ENCODE measurements around the gene RAB31. TPM values are rescaled to one million over a fixed set of nuclear protein-coding genes. Genes with fewer than 3 reads are reported as not detected.
"Not testable (repeated sequence)": the region's sequence is repeated elsewhere in the genome, so short reads cannot be mapped to it uniquely, and the experiment has no call there.

RAB31 gene
- total RNA-seq, 4 donors from 2014 or later: 108 to 181 (median 136) TPM

DNA sequence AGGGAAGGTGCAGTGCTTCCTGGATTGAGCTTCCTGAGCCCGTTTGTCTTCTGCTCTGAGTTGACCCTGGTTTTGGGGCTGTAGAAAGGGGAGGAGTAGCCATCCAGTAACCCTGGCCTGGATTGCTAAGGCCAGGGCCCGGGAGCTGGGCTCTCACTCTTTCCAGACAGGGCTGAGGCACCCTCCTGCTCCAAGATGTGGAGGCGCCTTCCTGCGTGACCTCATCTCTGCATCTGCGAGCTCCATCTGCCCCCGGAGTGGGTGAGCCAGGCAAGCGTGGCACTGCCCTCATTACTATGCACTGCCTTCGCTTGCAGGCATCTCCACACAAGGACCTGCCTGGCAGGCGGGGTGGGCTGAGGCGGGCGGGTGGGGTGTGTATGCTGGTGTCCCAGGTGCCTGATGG lies 58.0 kb downstream of the RAB31 start:
- 97% methylated on average over 6 of the region's 11 CpGs; no CpG with 5 or more reads in 1 of the 2 donors for WGBS, 2 donors (ENCODE audit: low coverage in 1 of 2)

GRCh38 chr18:9766740-9767139 lies 58.6 kb downstream of the RAB31 start:
- Histone ChIP-seq H3K4me1 (peaks cover 0 to 40% (median 3%) of the 10 kb centered on the region in 3 donors), H3K9me3 (no peaks in the 10 kb centered on the region), H3K27me3 (no peaks in the 10 kb centered on the region), H3K36me3 (no peaks in the 10 kb centered on the region), H3K4me3 (no peak overlapping the region), H3K27ac (peak overlapping the region in 1 of 4 donors; percentile 37)
- WGBS, 2 donors (ENCODE audit: low coverage in 1 of 2): 100% methylated on average over 1 of the region's 1 CpG; no CpG with 5 or more reads in 1 of the 2 donors
- TF ChIP-seq, protein P1, sequence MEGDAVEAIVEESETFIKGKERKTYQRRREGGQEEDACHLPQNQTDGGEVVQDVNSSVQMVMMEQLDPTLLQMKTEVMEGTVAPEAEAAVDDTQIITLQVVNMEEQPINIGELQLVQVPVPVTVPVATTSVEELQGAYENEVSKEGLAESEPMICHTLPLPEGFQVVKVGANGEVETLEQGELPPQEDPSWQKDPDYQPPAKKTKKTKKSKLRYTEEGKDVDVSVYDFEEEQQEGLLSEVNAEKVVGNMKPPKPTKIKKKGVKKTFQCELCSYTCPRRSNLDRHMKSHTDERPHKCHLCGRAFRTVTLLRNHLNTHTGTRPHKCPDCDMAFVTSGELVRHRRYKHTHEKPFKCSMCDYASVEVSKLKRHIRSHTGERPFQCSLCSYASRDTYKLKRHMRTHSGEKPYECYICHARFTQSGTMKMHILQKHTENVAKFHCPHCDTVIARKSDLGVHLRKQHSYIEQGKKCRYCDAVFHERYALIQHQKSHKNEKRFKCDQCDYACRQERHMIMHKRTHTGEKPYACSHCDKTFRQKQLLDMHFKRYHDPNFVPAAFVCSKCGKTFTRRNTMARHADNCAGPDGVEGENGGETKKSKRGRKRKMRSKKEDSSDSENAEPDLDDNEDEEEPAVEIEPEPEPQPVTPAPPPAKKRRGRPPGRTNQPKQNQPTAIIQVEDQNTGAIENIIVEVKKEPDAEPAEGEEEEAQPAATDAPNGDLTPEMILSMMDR (IDR thresholded peaks at IDR 0.05): no peak
- TF ChIP-seq EP300 (IDR thresholded peaks at IDR 0.05): no peak
- ATAC-seq: no peak

More for the DNA sequence above, 58.0 kb downstream of the RAB31 start:
- TF ChIP-seq, protein P1 (IDR thresholded peaks at IDR 0.05): no peak
- no peak for TF ChIP-seq EP300 (IDR thresholded peaks at IDR 0.05)
- TF ChIP-seq POLR2A (IDR thresholded peaks at IDR 0.05): no peak
- TF ChIP-seq POLR2AphosphoS5 (IDR thresholded peaks at IDR 0.05): no peak
- Histone ChIP-seq H3K4me1 (peaks cover 0 to 34% (median 3%) of the 10 kb centered on the region in 3 donors), H3K9me3 (no peaks in the 10 kb centered on the region), H3K27me3 (no peaks in the 10 kb centered on the region), H3K36me3 (no peaks in the 10 kb centered on the region), H3K4me3 (no peak overlapping the region), H3K27ac (peak overlapping the region in 3 of 4 donors; percentile 10 to 37 (median 18))
- no peak for ATAC-seq

DNA sequence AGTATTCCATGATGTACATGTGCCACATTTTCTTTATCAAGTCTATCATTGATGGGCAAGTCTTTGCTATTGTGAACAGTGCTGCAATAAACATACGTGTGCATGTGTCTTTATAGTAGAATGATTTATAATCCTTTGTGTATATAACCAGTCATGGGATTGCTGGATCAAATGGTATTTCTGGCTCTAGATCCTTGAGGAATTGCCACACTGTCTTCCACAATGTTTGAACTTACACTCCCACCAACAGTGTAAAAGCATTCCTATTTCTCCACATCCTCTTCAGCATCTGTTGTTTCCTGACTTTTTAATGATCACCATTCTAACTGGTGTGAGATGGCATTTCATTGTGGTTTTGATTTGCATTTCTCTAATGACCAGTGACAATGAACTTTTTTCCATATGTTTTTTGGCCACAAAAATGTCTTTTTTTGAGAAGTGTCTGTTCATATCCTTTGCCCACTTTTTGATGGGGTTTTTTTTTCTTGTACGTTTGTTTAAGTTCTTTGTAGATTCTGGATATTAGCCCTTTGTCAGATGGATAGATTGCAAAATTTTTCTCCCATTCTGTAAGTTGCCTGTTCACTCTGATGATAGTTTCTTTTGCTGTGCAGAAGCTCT lies 60.1 kb downstream of the RAB31 start:
- H3K36me3 ChIP-seq, H3K9me3 ChIP-seq, H3K27ac ChIP-seq, H3K4me3 ChIP-seq, H3K27me3 ChIP-seq, ATAC-seq: not testable (repeated sequence)
- H3K4me1 ChIP-seq: peaks cover 0 to 47% (median 3%) of the 10 kb centered on the region in 3 donors
- 36 to 92% methylated on average over 1 to 2 of the region's 2 CpGs for WGBS, 2 donors (ENCODE audit: low coverage in 1 of 2)

DNA sequence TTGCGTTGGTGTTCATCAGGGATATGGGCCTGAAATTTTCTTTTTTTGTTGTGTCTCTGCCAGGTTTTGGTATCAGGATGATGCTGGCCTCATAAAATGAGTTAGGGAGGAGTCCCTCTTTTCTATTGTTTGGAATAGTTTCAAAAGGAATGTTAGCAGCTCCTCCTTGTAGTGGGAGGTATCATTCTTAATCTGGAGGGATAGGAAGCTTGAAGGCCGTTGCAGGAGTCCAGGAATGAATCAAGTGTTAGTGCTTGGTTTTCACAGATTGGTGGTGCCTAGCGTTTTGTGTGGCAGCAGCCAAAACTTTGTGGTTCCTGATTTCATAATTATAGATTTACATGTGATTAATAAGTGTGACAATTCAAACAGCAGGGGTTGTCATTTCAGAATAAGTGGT lies 62.0 kb downstream of the RAB31 start:
- ATAC-seq: not testable (repeated sequence)
- WGBS, 2 donors (ENCODE audit: low coverage in 1 of 2): 48 to 72% methylated on average over 3 of the region's 3 CpGs

DNA sequence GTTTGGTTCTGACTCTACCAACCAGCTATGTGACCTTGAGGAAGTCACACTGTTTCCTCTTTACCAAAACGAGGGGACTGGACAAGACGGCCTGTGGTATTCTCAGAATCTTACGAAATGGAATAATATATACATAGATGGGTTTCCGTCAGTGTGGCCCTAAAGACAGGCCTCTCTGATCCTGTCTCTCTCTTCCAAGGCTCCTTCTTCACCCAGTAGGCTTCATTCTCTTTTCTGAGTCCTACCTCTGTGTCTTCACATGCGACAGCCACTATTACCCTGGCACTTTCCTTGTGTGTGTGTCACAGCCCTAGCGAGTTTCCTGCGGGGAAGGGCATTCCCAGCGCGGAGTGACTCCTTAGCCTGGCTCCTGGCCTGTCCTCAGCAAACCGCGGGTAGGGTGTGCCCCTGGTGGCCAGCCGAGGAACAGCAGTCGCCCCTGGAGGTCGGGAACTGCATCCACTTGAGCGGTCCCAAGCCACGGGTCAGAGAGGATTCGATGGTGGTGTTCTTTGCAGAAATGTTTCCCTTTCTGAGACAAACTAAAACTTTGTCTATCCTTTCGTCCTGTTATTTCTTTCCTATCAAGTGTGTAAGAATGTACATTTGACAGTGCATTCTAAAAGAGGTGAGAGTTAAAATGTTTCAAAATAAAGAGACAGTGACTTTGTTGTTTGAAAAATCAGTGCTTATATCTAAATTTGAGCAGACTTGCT lies 63.3 kb downstream of the RAB31 start:
- no peak overlapping the region for H3K4me3 ChIP-seq
- H3K27me3 ChIP-seq: no peaks in the 10 kb centered on the region
- no peaks in the 10 kb centered on the region for H3K9me3 ChIP-seq
- WGBS, 2 donors (ENCODE audit: low coverage in 1 of 2): 26 to 39% methylated on average over 9 to 11 of the region's 18 CpGs
- peak overlapping the region in 2 of 4 donors; percentile 4 to 57 for H3K27ac ChIP-seq
- peaks cover 0 to 32% (median 0%) of the 10 kb centered on the region in 3 donors for H3K4me1 ChIP-seq
- TF ChIP-seq, protein P1 (IDR thresholded peaks at IDR 0.05): peak; percentile 88 to 97 (median 94)
- no peak for TF ChIP-seq POLR2A (IDR thresholded peaks at IDR 0.05)
- peaks cover 0 to 2% of the 10 kb centered on the region in 2 donors for H3K36me3 ChIP-seq
- ATAC-seq: peak; percentile 90

More for the DNA sequence above, 62.0 kb downstream of the RAB31 start:
- not testable (repeated sequence) for H3K9me3 ChIP-seq, H3K27ac ChIP-seq, H3K36me3 ChIP-seq, H3K4me3 ChIP-seq, H3K27me3 ChIP-seq
- peaks cover 0 to 40% (median 3%) of the 10 kb centered on the region in 3 donors for H3K4me1 ChIP-seq
